GM21529 (cell line): Measurements from ENCODE around the gene BMPR2.
"Not testable (repeated sequence)": the region's sequence is repeated elsewhere in the genome, so short reads cannot be mapped to it uniquely, and the experiment has no call there.

Source experiments
- ATAC-seq: cut with Tn5 transposase; IDR thresholded peaks from one replicate; pipeline ENCODE4 v1.9.1; 2021; ENCODE audit not compliant: unreplicated experiment

BMPR2 gene

DNA sequence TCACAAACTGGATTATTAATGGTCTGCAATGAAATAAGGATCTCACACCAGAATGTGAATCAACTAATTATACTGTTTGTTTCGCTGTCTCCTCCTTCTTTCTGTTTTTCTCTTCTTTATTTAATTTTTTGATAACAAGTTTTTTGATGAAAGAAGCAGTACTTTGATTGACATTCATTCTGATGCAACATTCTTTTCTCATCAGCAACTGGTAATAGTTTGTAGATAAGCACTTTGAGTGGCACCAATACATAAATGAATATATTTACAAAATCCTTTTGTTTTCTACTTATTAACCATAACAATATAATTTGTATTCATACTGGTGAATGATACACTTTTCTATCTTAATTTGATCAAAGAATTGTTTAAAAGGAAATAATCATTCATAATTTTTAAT lies 143.3 kb downstream of the BMPR2 start:
- no peak for ATAC-seq

DNA sequence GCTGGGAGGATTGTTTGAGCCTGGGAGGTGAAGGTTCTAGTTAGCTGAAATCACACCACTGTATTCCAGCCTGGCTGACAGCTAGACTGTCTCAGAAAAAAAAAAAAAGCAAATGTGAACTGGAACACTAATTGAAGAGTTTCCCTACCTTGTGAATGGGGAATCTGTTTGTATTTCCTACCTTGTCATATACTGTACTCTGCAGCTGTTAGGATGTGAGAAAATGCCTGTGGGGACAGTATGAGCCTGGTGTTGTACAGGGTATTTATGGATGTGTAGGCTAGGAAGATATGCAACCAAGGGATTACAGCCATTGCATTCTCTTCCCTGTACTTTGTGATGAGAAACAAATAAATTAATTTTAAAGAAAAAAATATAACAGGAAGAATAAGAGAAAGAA lies 145.3 kb downstream of the BMPR2 start:
- no peak for ATAC-seq

DNA sequence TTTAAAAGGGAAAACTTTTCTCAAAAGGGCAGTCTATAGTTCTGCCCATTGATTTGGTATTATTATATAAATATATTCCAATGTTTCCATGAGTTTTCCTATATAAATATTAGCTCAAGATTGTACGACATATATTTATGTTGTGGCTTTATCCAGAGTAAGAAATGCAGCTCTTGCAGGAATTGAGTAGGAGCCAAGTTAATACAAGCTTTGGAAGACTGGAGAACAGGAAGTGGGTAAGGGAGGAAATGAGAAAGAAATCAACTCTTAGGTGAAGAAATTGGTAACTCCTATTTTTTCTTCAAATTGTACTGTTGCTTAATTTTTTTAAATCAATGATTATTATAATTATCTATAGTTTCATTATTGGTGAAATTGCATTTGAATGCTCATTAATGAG lies 153.3 kb downstream of the BMPR2 start:
- ATAC-seq: no peak

DNA sequence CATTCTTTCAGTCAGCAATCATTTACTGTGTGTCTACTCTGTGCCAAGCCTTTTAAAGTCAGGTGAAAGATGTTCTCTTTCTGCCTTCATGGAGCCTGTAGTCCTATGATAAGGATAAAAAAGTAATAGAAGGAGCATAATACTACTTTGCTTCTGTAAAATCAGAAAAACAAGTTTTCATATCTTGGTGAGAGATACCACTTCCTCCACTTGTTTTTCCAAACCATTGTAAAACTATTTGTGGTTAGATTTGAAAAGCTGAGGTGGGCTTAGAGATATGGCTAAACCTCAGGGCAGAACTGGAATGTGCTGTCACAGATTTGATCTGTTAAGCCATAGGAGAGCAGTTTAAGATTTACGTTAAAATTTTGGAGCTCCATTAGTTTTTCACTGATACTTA lies 153.9 kb downstream of the BMPR2 start:
- no peak for ATAC-seq

DNA sequence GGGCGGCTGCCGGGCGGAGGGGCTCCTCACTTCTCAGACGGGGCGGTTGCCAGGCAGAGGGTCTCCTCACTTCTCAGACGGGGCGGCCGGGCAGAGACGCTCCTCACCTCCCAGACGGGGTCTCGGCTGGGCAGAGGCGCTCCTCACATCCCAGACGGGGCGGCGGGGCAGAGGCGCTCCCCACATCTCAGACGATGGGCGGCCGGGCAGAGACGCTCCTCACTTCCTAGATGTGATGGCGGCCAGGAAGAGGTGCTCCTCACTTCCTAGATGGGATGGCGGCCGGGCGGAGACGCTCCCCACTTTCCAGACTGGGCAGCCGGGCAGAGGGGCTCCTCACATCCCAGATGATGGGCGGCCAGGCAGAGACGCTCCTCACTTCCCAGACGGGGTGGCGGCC lies 159.2 kb downstream of the BMPR2 start:
- ATAC-seq: not testable (repeated sequence)

DNA sequence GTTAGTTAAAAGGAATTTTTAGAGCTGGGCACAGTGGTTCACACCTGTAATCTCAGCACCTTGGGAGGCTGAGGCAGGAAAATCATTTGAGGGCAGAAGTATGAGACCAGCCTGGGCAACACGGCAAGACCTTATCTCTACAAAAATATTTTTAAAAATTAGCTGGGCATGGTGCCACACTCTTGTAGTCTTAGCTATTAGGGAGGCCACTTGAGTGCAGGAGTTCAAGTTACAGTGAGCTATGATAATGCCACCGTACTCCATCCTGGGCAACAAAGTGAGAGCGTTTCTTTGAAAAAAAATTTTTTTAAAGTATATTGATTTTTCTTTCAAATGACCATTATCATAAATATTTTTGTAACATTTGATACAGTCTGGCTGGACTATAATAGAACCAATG lies 165.0 kb downstream of the BMPR2 start:
- ATAC-seq: no peak

DNA sequence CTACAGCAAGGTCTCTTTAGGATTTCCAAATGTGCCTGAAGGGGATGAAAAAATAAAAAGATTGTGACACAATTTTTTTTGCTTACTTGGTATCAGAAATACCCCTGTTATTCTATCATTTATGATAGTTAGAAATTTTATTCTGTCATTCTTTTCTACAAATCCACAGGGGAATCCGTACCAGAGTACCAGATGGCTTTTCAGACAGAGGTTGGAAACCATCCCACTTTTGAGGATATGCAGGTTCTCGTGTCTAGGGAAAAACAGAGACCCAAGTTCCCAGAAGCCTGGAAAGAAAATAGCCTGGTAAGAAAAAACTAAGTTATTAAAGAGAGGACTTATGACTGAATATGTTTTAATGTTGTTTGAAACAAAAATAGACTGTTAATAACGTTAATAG lies 166.0 kb downstream of the BMPR2 start:
- no peak for ATAC-seq

DNA sequence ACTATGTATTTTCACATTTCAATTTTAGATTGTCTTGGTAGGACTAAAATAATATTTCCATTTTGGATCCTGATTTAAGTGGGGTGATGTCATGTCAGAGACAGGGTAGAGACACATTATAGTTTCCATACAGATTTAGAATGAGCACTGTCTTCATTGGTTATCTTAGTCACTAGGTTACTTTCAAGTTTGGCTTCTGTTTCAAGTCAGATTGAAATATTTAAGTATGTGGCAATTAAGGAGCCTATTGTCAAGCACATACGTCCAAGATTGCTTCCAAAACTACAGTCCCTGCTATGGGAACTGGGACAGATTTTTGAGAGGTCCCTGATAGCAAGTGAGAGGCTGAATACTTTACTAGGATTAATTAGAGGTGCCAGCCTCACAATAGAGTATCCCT lies 169.4 kb downstream of the BMPR2 start:
- ATAC-seq: peak; percentile 64

DNA sequence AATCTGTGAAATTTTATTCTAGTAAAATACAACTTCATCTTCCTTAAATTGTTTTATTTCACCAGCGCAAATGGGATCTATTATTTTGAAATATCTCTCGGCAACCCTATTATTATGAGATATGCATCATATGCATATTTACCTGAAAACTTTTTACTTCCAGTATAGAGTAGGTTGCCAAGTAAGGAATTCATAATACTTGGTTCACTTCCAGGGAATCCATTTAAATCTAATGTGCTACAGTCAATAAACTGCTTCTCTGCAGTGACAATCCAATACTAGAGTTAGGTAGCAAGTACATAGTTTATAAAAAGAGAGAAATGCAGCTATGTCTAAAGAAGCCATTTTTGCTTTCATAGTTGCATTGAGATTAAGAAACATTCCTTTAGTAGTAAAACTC lies 169.8 kb downstream of the BMPR2 start:
- ATAC-seq: no peak

DNA sequence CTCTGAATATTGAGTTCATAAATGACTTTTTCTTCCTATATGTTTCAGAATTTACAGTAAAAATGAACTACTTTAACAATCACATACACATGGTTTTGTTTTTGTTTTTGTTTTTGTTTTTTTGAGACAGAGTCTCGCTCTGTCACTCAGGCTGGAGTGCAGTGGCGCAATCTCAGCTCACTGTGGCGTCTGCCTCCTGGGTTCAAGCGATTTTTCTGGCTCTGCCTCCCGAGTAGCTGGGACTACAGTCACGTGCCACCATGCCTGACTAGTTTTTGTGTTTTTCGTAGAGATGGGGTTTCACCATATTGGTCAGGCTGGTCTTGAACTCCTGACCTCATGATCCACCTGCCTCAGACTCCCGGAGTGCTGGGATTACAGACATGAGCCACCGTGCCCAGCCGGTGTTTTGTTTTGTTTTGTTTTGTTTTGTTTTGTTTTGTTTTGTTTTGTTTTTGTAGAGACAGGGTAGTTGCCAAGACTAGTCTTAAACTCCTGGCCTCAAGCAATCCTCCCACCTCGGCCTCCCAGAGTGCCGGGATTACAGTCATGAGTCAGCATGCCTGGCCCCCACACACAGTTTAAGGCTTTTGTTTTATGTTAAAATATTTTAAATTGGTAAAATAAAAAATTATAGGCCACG lies 170.5 kb downstream of the BMPR2 start:
- ATAC-seq: not testable (repeated sequence)

DNA sequence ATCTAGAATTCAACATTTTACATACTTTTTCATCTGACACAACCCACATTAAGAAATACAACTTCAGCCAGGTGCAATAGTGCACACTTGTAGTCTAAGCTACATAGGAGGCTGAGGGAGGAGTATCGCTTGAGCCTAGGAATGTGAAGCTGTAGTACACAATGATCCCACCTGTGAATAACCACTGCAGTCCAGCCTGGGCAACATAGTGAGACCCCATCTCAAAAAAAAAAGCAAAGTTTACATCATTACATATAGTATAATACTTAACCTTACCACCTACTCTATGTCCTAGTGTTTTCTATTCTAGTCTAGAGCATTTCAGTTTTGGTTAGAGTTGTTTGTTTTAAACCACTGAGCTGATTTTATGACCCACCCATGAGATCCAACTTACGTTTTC lies 172.1 kb downstream of the BMPR2 start:
- no peak for ATAC-seq

DNA sequence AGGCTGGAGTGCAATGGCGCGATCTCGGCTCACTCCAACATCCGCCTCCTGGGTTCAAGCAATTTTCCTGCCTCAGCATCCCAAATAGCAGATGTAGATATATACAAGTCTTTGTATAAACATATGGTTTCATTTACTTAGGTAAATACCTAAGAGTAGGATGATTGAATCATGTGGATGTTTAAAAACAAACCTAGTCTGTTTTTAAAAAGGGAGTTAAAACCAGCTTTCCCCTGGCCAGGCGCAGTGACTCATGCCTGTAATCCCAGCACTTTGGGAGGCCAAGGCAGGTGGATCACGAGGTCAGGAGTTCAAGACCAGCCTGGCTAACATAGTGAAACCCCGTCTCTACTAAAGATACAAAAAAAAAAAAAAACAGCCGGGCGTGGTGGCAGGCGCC lies 174.9 kb downstream of the BMPR2 start:
- ATAC-seq: not testable (repeated sequence)

DNA sequence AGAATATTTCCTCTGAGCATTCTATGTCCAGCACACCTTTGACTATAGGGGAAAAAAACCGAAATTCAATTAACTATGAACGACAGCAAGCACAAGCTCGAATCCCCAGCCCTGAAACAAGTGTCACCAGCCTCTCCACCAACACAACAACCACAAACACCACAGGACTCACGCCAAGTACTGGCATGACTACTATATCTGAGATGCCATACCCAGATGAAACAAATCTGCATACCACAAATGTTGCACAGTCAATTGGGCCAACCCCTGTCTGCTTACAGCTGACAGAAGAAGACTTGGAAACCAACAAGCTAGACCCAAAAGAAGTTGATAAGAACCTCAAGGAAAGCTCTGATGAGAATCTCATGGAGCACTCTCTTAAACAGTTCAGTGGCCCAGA lies 179.2 kb downstream of the BMPR2 start:
- ATAC-seq: no peak

DNA sequence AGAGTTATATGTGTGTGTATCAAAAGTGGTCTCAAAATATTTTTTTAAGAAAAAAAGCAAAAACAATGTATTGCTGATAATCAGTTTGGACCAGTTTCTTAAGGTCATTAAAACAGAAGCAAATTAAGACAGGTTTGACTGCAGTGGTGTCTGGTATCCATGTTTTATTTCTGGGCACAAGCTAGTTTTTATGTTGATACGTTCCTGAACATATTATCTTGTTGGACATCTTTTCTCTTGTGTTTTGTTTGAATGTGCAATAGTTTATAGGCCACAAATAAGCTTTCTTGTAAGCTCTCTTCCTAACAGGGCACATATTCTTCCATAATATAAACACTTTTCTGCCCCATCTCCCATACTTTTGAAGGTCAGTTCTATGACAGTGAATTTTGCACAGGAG lies 184.1 kb downstream of the BMPR2 start:
- ATAC-seq: no peak

DNA sequence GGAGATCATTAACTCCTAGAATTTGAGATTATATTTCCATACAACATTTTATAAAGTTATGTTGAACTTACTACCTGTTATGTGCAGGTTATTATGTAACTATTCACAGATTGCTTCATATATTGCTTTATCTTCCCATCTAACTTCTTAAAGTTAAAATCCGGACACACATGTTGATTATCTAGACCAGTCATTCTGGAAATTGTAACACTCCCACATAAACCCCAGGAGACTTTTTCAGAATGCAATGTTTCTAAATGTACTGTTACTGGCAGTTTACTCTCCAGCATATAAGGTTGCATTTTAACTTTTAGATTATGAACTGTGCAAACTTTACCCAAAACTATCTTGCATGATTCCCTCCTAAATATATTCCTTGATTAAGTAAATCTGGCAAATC lies 188.1 kb downstream of the BMPR2 start:
- no peak for ATAC-seq

DNA sequence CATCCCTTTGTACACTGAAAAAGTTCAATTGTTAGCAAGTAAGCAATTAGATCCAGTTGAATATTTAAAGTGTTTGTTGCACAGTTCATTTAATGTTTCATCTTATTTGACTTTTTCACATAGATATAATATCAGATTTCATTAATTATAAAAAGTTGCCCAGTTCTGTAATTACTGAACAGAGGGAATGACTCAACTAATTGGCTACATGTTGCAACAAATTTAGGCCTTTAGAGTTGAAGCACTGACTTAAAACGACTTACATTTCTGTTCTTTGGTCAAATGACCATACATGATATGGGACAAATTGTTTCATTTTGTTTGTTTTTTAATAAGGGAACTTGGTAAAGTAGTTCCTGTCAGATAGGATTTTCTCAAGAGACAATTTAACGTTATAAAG lies 190.2 kb downstream of the BMPR2 start:
- no peak for ATAC-seq

DNA sequence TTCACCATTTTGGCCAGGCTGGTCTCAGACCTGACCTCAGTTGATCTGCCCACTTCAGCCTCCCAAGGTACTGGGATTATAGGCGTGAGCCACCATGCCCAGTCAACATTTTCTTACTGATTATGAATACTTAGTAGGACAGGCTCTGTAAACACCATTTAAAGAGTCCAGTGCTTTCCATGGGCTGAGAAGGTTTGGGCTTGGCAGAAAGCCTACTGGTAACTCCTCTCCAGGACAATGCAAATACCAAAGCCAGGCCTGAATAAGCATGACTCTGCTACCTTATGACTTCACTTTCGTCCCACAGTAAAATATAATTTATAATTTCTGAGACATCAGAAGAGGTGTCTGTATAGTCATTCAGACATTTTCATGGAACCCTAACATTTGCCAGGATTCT lies 198.4 kb downstream of the BMPR2 start:
- ATAC-seq: no peak

DNA sequence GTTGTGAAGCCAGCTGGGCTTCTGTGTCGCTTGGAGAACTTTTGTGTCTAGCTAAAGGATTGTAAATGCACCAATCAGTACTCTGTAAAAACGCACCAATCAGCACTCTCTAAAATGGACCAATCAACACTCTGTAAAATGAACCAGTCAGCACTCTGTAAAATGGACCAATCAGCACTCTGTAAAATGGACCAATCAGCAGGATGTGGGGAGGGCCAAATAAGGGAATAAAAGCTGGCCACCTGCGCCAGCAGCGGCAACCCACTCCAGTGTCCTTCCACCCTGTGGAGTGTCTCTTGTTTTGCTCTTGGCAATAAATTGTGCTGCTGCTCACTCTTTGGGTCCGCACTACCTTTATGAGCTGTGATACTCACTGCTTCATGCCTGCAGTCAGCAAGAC lies 199.1 kb downstream of the BMPR2 start:
- ATAC-seq: not testable (repeated sequence)

DNA sequence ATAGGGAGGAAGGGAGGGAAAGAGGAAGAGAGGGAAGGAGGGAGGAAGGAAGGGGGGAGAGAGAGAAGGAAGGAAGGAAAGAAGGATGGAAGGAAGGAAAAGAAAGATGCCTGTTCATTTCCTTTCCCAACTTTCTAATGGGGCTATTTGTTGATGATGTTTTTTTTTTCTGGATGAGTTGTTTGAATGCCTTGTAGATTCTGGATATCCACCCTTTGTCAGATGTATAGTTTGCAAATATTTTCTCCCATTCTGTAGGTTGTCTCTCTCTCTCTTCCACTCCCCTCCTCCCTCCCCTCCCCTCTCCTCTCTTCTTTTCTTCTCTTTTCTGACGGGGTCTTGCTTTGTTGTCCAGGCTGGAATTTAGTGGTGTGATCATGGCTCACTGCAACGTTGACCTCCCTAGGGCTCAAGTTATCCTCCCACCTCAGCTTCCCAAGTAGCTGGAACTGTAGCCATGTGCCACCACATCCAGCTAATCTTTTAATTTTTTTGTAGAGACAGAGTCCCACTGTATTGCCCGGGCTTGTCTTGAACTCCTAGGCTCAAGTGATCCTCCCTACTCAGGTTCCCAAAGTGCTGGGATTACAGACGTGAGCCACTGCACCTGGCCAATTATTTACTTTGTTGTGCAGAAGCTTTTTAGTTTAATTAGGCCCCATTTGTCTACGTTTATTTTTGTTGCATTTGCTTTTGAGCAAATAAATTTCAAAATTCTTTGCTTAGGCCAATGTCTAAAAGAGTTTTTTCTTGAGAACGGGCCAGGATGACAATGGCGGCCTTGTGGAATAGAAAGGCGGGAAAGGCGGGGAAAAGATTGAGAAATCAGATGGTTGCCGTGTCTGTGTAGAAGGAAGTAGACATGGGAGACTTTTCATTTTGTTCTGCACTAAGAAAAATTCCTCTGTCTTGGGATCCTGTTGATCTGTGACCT lies 201.4 kb downstream of the BMPR2 start:
- no peak for ATAC-seq

DNA sequence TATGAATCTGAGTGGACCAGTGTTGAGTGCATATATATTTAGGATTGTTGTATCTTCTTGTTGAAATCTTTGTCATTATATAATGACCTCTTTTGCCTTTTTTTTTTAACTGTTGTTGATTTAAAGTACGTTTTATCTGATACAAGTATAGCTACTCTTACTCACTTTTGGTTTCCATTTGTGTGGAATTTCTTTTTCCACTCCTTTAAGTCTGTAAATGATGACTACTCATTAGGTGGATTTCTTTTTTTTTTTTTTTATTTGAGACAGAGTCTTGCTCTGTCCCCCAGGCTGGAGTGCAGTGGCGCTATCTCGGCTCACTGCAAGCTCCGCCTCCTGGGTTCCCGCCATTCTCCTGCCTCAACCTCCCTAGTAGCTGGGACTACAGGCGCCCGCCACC lies 206.7 kb downstream of the BMPR2 start:
- not testable (repeated sequence) for ATAC-seq

DNA sequence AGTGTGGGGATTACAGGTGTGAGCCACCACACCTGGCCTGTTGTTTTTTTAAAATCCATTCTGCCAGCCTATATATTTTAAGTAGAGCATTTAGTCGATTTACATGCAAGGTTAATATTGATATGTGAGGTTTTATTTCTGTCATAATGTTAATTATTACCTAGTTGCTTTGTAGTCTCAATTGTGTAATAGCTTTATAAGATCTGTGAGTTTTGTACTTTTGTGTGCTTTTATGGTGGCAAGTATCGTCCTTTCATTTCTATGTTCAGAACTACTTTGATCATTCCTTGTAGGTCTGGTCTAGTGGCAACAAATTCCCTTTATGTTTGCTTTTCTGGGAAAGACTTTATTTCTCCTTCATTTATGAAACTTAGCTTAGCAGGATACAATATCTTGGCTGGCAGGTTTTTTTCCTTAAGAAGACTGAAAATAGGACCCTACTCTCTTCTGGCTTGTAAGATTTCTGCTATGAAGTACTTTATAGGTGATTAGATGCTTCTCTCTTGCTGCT lies 207.6 kb downstream of the BMPR2 start:
- no peak for ATAC-seq
